HCT116 (cell line): Measurements from ENCODE around the gene TRIM37. TPM values are rescaled to one million over a fixed set of nuclear protein-coding genes. Genes with fewer than 3 reads are reported as not detected.

Experiments
- ATAC-seq: fragments of 200-7000 bp; cut with Tn5 transposase; 2 replicates; pipeline ENCODE4 v1.9.1; 2020; ENCODE audit warnings: mild to moderate bottlenecking, moderate library complexity
- BruUV-seq: library from RNA; stranded (reverse); fragments of 400-500 nt; replicated peaks from 2 replicates; lab custom pipeline; 2021; lab: Mats Ljungman, UMichigan
- CTCF ChIA-PET: fragments of 300-600 bp; sonication (Branson Sonifier 250); formaldehyde crosslinking; loops from one replicate; lab custom pipeline; 2021; ENCODE audit warnings: antibody characterized with exemption; lab: Charles Lee
- POLR2A ChIA-PET: fragments of 300-600, 350-600 bp; sonication (Branson Sonifier 250); formaldehyde crosslinking; loops from one replicate; lab custom pipeline; 2021; ENCODE audit warnings: antibody characterized with exemption; lab: Charles Lee
- RAD21 ChIA-PET, 2 experiments: fragments of 300-600 bp; sonication (Branson Sonifier 250); formaldehyde crosslinking; loops; one replicate each; lab custom pipeline; 2023; ENCODE audit warnings: low total read pairs in 2 of 2; ENCODE audit not compliant: uncharacterized antibody in 2 of 2, unreplicated experiment in 2 of 2, low non-redundant PET in 1 of 2; lab: Charles Lee
- DNase-seq: peaks from one replicate; pipeline ENCODE4 v3.0.0-alpha.2; 2010; ENCODE audit warnings: low read depth, low spot score
- H2AFZ ChIP-seq: fragments of 200-600 bp; shearing (Covaris generic), sonication (generic); 2 replicates; pipeline ENCODE4 v1.6.1; 2017; ENCODE audit warnings: low read depth, mixed run types, mixed read lengths, antibody characterized with exemption, low read length; ENCODE audit not compliant: poor library complexity, severe bottlenecking
- H3K27ac ChIP-seq: 2 replicates; pipeline ENCODE4 v1.5.1; 2012; ENCODE audit warnings: low read depth, low read length
- H3K27me3 ChIP-seq: fragments of 200-600 bp; sonication (generic); 2 replicates; pipeline ENCODE4 v1.6.1; 2016; ENCODE audit warnings: mixed run types, low read length, mixed read lengths; ENCODE audit not compliant: insufficient read depth
- H3K36me3 ChIP-seq, 2 experiments: fragments of 200-500 bp in 1 of 2; fragments of 200-600 bp in 1 of 2; sonication (Bioruptor generic) in 1 of 2; sonication (generic) in 1 of 2; 2 replicates each; pipeline versions ENCODE4 v1.5.1 to v1.6.1; 2014 to 2016; ENCODE audit warnings: low read length in 2 of 2, inconsistent platforms in 1 of 2, mixed read lengths in 1 of 2, mixed run types in 1 of 2; ENCODE audit not compliant: insufficient read depth in 2 of 2, control insufficient read depth in 1 of 2
- H3K4me1 ChIP-seq, 2 experiments: fragments of 200-600 bp in 1 of 2; sonication (generic) in 1 of 2; 2 replicates each; pipeline versions ENCODE4 v1.5.1 to v1.6.1; 2012 to 2017; ENCODE audit warnings: low read length in 2 of 2, inconsistent platforms in 1 of 2, mild to moderate bottlenecking in 1 of 2, mixed read lengths in 1 of 2, mixed run types in 1 of 2, moderate library complexity in 1 of 2; ENCODE audit not compliant: insufficient read depth in 2 of 2, control insufficient read depth in 1 of 2
- H3K4me2 ChIP-seq: fragments of 200-600 bp; sonication (generic); 2 replicates; pipeline ENCODE4 v1.6.1; 2017; ENCODE audit warnings: mixed run types, low read length, mixed read lengths
- H3K4me3 ChIP-seq, 2 experiments: fragments of 200-600 bp in 1 of 2; sonication (generic) in 1 of 2; replicated peaks in 1 of 2; 2 replicates each; pipeline ENCODE4 v1.5.1; 2011 to 2016; ENCODE audit warnings: low read length in 2 of 2, control low read depth in 1 of 2, low read depth in 1 of 2, mild to moderate bottlenecking in 1 of 2, mixed read lengths in 1 of 2, mixed run types in 1 of 2
- H3K79me2 ChIP-seq: fragments of 200-600 bp; sonication (generic); 2 replicates; pipeline ENCODE4 v1.6.1; 2017; ENCODE audit warnings: mild to moderate bottlenecking, mixed run types, low read length, moderate library complexity, mixed read lengths; ENCODE audit not compliant: insufficient read depth
- H3K9ac ChIP-seq: fragments of 200-600 bp; sonication (generic); 2 replicates; pipeline ENCODE4 v1.6.1; 2016; ENCODE audit warnings: low read length, mixed read lengths
- H3K9me2 ChIP-seq: fragments of 200-600 bp; sonication (generic), shearing (Covaris generic); 2 replicates; pipeline ENCODE4 v1.6.1; 2017; ENCODE audit warnings: mixed run types, mild to moderate bottlenecking, moderate library complexity; ENCODE audit not compliant: insufficient read depth
- H3K9me3 ChIP-seq, 2 experiments: fragments of 200-500 bp in 1 of 2; fragments of 200-600 bp in 1 of 2; sonication (Bioruptor generic) in 1 of 2; sonication (generic) in 1 of 2; 2 replicates each; pipeline ENCODE4 v1.6.1; 2014 to 2017; ENCODE audit warnings: low read length in 2 of 2, mixed read lengths in 2 of 2, inconsistent platforms in 1 of 2, low read depth in 1 of 2, mild to moderate bottlenecking in 1 of 2, mixed run types in 1 of 2, moderate library complexity in 1 of 2; ENCODE audit not compliant: control insufficient read depth in 1 of 2, insufficient read depth in 1 of 2
- H4K20me1 ChIP-seq: fragments of 200-600 bp; sonication (generic), shearing (Covaris generic); 2 replicates; pipeline ENCODE4 v1.6.1; 2017; ENCODE audit warnings: mixed run types, mild to moderate bottlenecking, moderate library complexity; ENCODE audit not compliant: insufficient read depth
- CBX3 ChIP-seq: IDR thresholded peaks from 2 replicates; pipeline ENCODE4 v1.6.1; 2012; ENCODE audit warnings: low read depth
- CEBPB ChIP-seq: IDR thresholded peaks from 2 replicates; pipeline ENCODE4 v1.6.1; 2012; ENCODE audit warnings: low read depth
- EZH2 ChIP-seq: fragments of 200-600 bp; sonication (generic); IDR thresholded peaks from 2 replicates; pipeline ENCODE4 v1.6.1; 2017; ENCODE audit warnings: antibody characterized with exemption, mixed run types
- EZH2phosphoT487 ChIP-seq: fragments of 200-600 bp; IDR thresholded peaks from 2 replicates; pipeline ENCODE4 v1.6.1; 2018; ENCODE audit warnings: antibody characterized with exemption, borderline replicate concordance
- FOSL1 ChIP-seq: IDR thresholded peaks from 2 replicates; pipeline ENCODE4 v1.6.1; 2012; ENCODE audit warnings: low read depth
- MAX ChIP-seq: IDR thresholded peaks from 2 replicates; pipeline ENCODE4 v1.6.1; 2012
- ZBTB33 ChIP-seq: IDR thresholded peaks from 2 replicates; pipeline ENCODE4 v1.6.1; 2011; ENCODE audit warnings: mild to moderate bottlenecking, low read length, moderate library complexity; ENCODE audit not compliant: insufficient replicate concordance; ENCODE audit errors: extremely low read depth
- ZNF274 ChIP-seq: fragments of 200-500 bp; sonication (Bioruptor generic); IDR thresholded peaks from 2 replicates; pipeline ENCODE4 v1.6.1; 2014; ENCODE audit warnings: mild to moderate bottlenecking, low read depth, low read length, inconsistent platforms
- intact Hi-C: fragments of 100-400 bp; cut with micrococcal nuclease; formaldehyde crosslinking; loops from 2 replicates; pipeline ENCODE4 v1.10.0; 2022
- total RNA-seq: library from RNA; stranded (reverse); gene quantifications from one replicate; pipeline ENCODE4 v1.2.1, GENCODE V29; 2021; ENCODE audit not compliant: unreplicated experiment
- TF ChIP-seq, protein P1 (sequence below): IDR thresholded peaks from 2 replicates; pipeline ENCODE4 v1.6.1; 2012

The TRIM37 gene
- total RNA-seq, 1 experiment from 2014 or later: 55.7 TPM

DNA sequence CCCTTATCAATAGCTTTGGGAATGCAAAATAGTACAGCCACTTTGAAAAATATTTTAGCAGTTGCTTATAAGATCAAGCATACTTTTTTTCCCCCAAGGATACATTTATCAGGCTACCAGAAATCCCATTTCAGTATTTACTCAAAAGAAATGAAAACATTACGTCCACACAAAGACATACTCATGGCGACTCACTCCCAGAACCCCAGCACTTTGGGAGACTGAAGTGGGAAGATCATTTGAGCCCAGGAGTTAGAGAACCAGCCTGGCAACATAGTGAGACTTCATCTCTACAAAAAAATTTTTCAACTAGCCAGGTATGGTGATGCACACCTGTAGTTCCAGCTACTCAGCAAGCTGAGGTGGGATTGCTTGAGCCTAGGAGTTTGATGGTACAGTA is 42.4 kb upstream of the TRIM37 start:
- RAD21 ChIA-PET: no interaction called here
- no peak overlapping the region for H3K4me3 ChIP-seq
- peaks cover 6 to 16% of the 10 kb centered on the region in 2 experiments for H3K4me1 ChIP-seq
- POLR2A ChIA-PET: no interaction called here
- no peaks in the 10 kb centered on the region; a peak in 1 of 4 replicates for H3K36me3 ChIP-seq
- no peaks in the 10 kb centered on the region for H3K27me3 ChIP-seq
- no peak for TF ChIP-seq EZH2
- no peak; the same call in 1 of the 2 replicates for TF ChIP-seq FOSL1
- no peak for TF ChIP-seq CBX3
- no peak for TF ChIP-seq EZH2phosphoT487
- no peak for TF ChIP-seq ZNF274
- no peak for TF ChIP-seq CEBPB
- no peak for TF ChIP-seq ZBTB33
- TF ChIP-seq MAX: no peak
- TF ChIP-seq, protein P1, sequence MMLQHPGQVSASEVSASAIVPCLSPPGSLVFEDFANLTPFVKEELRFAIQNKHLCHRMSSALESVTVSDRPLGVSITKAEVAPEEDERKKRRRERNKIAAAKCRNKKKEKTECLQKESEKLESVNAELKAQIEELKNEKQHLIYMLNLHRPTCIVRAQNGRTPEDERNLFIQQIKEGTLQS: no peak
- H2AFZ ChIP-seq: no peak overlapping the region
- no peaks in the 10 kb centered on the region for H3K9me2 ChIP-seq
- no TSS peak for BruUV-seq
- no peak overlapping the region for H3K9ac ChIP-seq
- ATAC-seq: no peak
- intact Hi-C loops: no loop called here
- no peak for DNase-seq
- peaks cover 100% of the 10 kb centered on the region for H3K79me2 ChIP-seq
- H3K27ac ChIP-seq: no peak overlapping the region
- CTCF ChIA-PET: no interaction called here
- 0 out of 2 replicates have a peak, but pooled peaks cover 3% of the 10 kb centered on the region for H4K20me1 ChIP-seq
- no peak overlapping the region for H3K4me2 ChIP-seq
- H3K9me3 ChIP-seq: no peaks in the 10 kb centered on the region
